Skeletal muscle tissue (tissue), 4 donors: ENCODE results near the gene MED13. TPM values are rescaled to one million over a fixed set of nuclear protein-coding genes. Genes with fewer than 3 reads are reported as not detected.

ENCODE experiments used
- H3K27ac ChIP-seq: one replicate; pipeline ENCODE4 v1.7.0; 2013; ENCODE audit warnings: mild to moderate bottlenecking, low read depth, low read length, inconsistent platforms
- H3K27me3 ChIP-seq, 3 donors: one replicate each; pipeline ENCODE4 v1.7.0; 2013; ENCODE audit warnings: low read length in 3 of 3; ENCODE audit not compliant: control insufficient read depth in 3 of 3, insufficient read depth in 3 of 3
- H3K36me3 ChIP-seq, 3 donors: one replicate each; pipeline ENCODE4 v1.7.0; 2013; ENCODE audit warnings: low read length in 3 of 3; ENCODE audit not compliant: control insufficient read depth in 3 of 3, insufficient read depth in 3 of 3
- H3K4me1 ChIP-seq, 3 donors: one replicate each; pipeline ENCODE4 v1.7.0; 2013; ENCODE audit warnings: low read length in 3 of 3, mild to moderate bottlenecking in 3 of 3; ENCODE audit not compliant: control insufficient read depth in 3 of 3, insufficient read depth in 3 of 3
- H3K4me3 ChIP-seq, 3 donors: one replicate each; pipeline ENCODE4 v1.7.0; 2013; ENCODE audit warnings: low read length in 3 of 3
- H3K9ac ChIP-seq, 3 donors: one replicate each; pipeline ENCODE4 v1.7.0; 2013; ENCODE audit warnings: low read length in 3 of 3, mild to moderate bottlenecking in 3 of 3, moderate library complexity in 2 of 3, low read depth in 1 of 3
- H3K9me3 ChIP-seq, 3 donors: one replicate each; pipeline ENCODE4 v1.7.0; 2013; ENCODE audit warnings: low read length in 3 of 3; ENCODE audit not compliant: control insufficient read depth in 3 of 3
- total RNA-seq: library from RNA; depleted of rRNA; stranded (reverse); fragments of >200 nt; gene quantifications from one replicate; pipeline ENCODE4 v1.2.3, GENCODE V29; 2014
- donor health status: Osteomylitis.

MED13 gene
- total RNA-seq, 1 donor from 2014 or later: 69.4 TPM

- no peaks in the 10 kb centered on the region for H3K27me3 ChIP-seq
- H3K9me3 ChIP-seq: no peaks in the 10 kb centered on the region
Measured at GRCh38 chr17:62089334-62089733, 24.3 kb upstream of the MED13 start.

GRCh38 chr17:62086737-62087136, 21.7 kb upstream of the MED13 start:
- no peak overlapping the region for H3K4me3 ChIP-seq
- H3K9ac ChIP-seq: no peak overlapping the region
- no peak overlapping the region for H3K27ac ChIP-seq
- no peaks in the 10 kb centered on the region for H3K27me3 ChIP-seq
- H3K36me3 ChIP-seq: no peaks in the 10 kb centered on the region
- H3K4me1 ChIP-seq: no peaks in the 10 kb centered on the region
- H3K9me3 ChIP-seq: no peaks in the 10 kb centered on the region

More at GRCh38 chr17:62089334-62089733, 24.3 kb upstream of the MED13 start:
- H3K9ac ChIP-seq: no peak overlapping the region
- H3K36me3 ChIP-seq: no peaks in the 10 kb centered on the region
- H3K27ac ChIP-seq: no peak overlapping the region
- no peaks in the 10 kb centered on the region for H3K4me1 ChIP-seq
- H3K4me3 ChIP-seq: no peak overlapping the region

GRCh38 chr17:62085511-62086408, 20.7 kb upstream of the MED13 start:
- no peaks in the 10 kb centered on the region for H3K36me3 ChIP-seq
- H3K9me3 ChIP-seq: no peaks in the 10 kb centered on the region

GRCh38 chr17:62084585-62084984, 19.5 kb upstream of the MED13 start:
- H3K27me3 ChIP-seq: no peaks in the 10 kb centered on the region
- no peak overlapping the region for H3K27ac ChIP-seq
- H3K36me3 ChIP-seq: no peaks in the 10 kb centered on the region
- H3K9me3 ChIP-seq: no peaks in the 10 kb centered on the region
- no peak overlapping the region for H3K9ac ChIP-seq
- H3K4me3 ChIP-seq: no peak overlapping the region
- no peaks in the 10 kb centered on the region for H3K4me1 ChIP-seq

More at GRCh38 chr17:62085511-62086408, 20.7 kb upstream of the MED13 start:
- H3K9ac ChIP-seq: no peak overlapping the region
- no peaks in the 10 kb centered on the region for H3K4me1 ChIP-seq
- no peak overlapping the region for H3K27ac ChIP-seq
- H3K4me3 ChIP-seq: no peak overlapping the region
- H3K27me3 ChIP-seq: no peaks in the 10 kb centered on the region

GRCh38 chr17:62083651-62084050, 18.6 kb upstream of the MED13 start:
- Histone ChIP-seq H3K9ac (no peak overlapping the region), H3K27ac (no peak overlapping the region), H3K27me3 (no peaks in the 10 kb centered on the region), H3K36me3 (no peaks in the 10 kb centered on the region), H3K9me3 (no peaks in the 10 kb centered on the region), H3K4me3 (no peak overlapping the region), H3K4me1 (no peaks in the 10 kb centered on the region)

GRCh38 chr17:62080647-62081046, 15.6 kb upstream of the MED13 start:
- peaks cover 0 to 3% (median 0%) of the 10 kb centered on the region in 3 donors for H3K27me3 ChIP-seq
- H3K4me1 ChIP-seq: no peaks in the 10 kb centered on the region
- no peaks in the 10 kb centered on the region for H3K36me3 ChIP-seq
- no peak overlapping the region for H3K4me3 ChIP-seq
- no peaks in the 10 kb centered on the region for H3K9me3 ChIP-seq
- H3K9ac ChIP-seq: no peak overlapping the region
- H3K27ac ChIP-seq: no peak overlapping the region

- H3K27ac ChIP-seq: no peak overlapping the region
- H3K9me3 ChIP-seq: no peaks in the 10 kb centered on the region
- peaks cover 0 to 3% (median 0%) of the 10 kb centered on the region in 3 donors for H3K27me3 ChIP-seq
- H3K9ac ChIP-seq: no peak overlapping the region
- no peaks in the 10 kb centered on the region for H3K4me1 ChIP-seq
- H3K36me3 ChIP-seq: no peaks in the 10 kb centered on the region
- H3K4me3 ChIP-seq: no peak overlapping the region
Measured at GRCh38 chr17:62078009-62078408, 12.9 kb upstream of the MED13 start.

GRCh38 chr17:62076864-62077788, 12.0 kb upstream of the MED13 start:
- Histone ChIP-seq H3K27ac (no peak overlapping the region), H3K36me3 (no peaks in the 10 kb centered on the region)

GRCh38 chr17:62075308-62075815, 10.3 kb upstream of the MED13 start:
- H3K4me3 ChIP-seq: no peak overlapping the region
- no peaks in the 10 kb centered on the region for H3K4me1 ChIP-seq
- H3K27ac ChIP-seq: no peak overlapping the region
- H3K27me3 ChIP-seq: peaks cover 0 to 3% (median 0%) of the 10 kb centered on the region in 3 donors
- H3K9me3 ChIP-seq: no peaks in the 10 kb centered on the region
- H3K9ac ChIP-seq: no peak overlapping the region
- no peaks in the 10 kb centered on the region for H3K36me3 ChIP-seq

More at GRCh38 chr17:62076864-62077788, 12.0 kb upstream of the MED13 start:
- no peaks in the 10 kb centered on the region for H3K4me1 ChIP-seq
- no peaks in the 10 kb centered on the region for H3K9me3 ChIP-seq
- peaks cover 0 to 3% (median 0%) of the 10 kb centered on the region in 3 donors for H3K27me3 ChIP-seq
- no peak overlapping the region for H3K9ac ChIP-seq
- H3K4me3 ChIP-seq: no peak overlapping the region
